Fibroblast of lung (primary cell): ENCODE results near the gene ALG8.

Experiments
- CTCF ChIP-seq, 2 donors: IDR thresholded peaks in 1 of 2; conservative IDR thresholded peaks in 1 of 2; 1 replicate in 1 of 2; 2 replicates in 1 of 2; pipeline ENCODE4 v1.5.1; 2011 to 2012; ENCODE audit warnings: low read length in 2 of 2, control low read depth in 1 of 2, inconsistent platforms in 1 of 2, low read depth in 1 of 2, mild to moderate bottlenecking in 1 of 2
- EZH2 ChIP-seq: IDR thresholded peaks from 2 replicates; pipeline ENCODE4 v1.5.1; 2012; ENCODE audit warnings: low read length, control low read depth, mild to moderate bottlenecking; ENCODE audit errors: missing control alignments

GRCh38 chr11:78188286-78189173 is 49.1 kb upstream of the ALG8 start, which contains the start of the genes KCTD21 and USP35:
- TF ChIP-seq CTCF (conservative IDR thresholded peaks at IDR 0.05 in 1 of 2, IDR thresholded peaks at IDR 0.05 in 1 of 2; ENCODE audit: low read depth in 1 of 2, low read length in 2 of 2) (no peak), EZH2 (no peak)
